ENCODE data around the gene ONECUT1. TPM values are rescaled to one million over a fixed set of nuclear protein-coding genes. Genes with fewer than 3 reads are reported as not detected.

Gene ONECUT1
- total and polyA plus RNA-seq, 10 of the 15 experiments (the other 5 are each of a cell fraction or from before 2014, with no cell fraction given): 0.28 TPM; not detected in 9

GRCh38 chr15:52785672-52786406 lies 4.3 kb downstream of the ONECUT1 start (continued):
- TF ChIP-seq ZNF592 (IDR thresholded peaks at IDR 0.05) (no peak), CHD4 (IDR thresholded peaks at IDR 0.05) (no peak), BMI1 (IDR thresholded peaks at IDR 0.05; ENCODE audit: borderline replicate concordance) (no peak), NFYA (IDR thresholded peaks at IDR 0.05; ENCODE audit: borderline replicate concordance, low read depth, low read length) (no peak), RAD51 (IDR thresholded peaks at IDR 0.05) (no peak), SMARCA5 (IDR thresholded peaks at IDR 0.05) (no peak)

- H3K27me3 ChIP-seq (replicated peaks in 1 of 2; ENCODE audit: control insufficient read depth in 2 of 2, insufficient read depth in 2 of 2, low read length in 1 of 2): peaks cover 26 to 38% of the 10 kb centered on the region in 2 experiments
- 48% methylated on average over 53 of the region's 64 CpGs for WGBS (ENCODE audit: insufficient coverage, insufficient replicate concordance, low lambda C conversion rate, missing lambda C conversion rate)
- in situ Hi-C loops (cut with MboI): loop anchor here (10.0 kb wide), 1 partner anchor 930 kb away; no protein-coding TSS in a partner anchor
- TF ChIP-seq HSF1 (IDR thresholded peaks at IDR 0.05; ENCODE audit: low read depth, low read length): no peak
- TF ChIP-seq ZNF24 (IDR thresholded peaks at IDR 0.05): no peak
- no peak for TF ChIP-seq RFX5 (IDR thresholded peaks at IDR 0.05; ENCODE audit: low read depth, low read length)
- no peak for TF ChIP-seq CEBPB (IDR thresholded peaks at IDR 0.05; ENCODE audit: borderline replicate concordance in 1 of 2, low read depth in 2 of 2, low read length in 2 of 2)
- no peak for TF ChIP-seq ZBTB4 (CRISPR knock-in tag; IDR thresholded peaks at IDR 0.05)
- TF ChIP-seq WRNIP1 (IDR thresholded peaks at IDR 0.05; ENCODE audit: borderline replicate concordance, low read depth, low read length): no peak
These were observed 5.1 kb downstream of the ONECUT1 start for GRCh38 chr15:52784799-52785671.

More at GRCh38 chr15:52784799-52785671, 5.1 kb downstream of the ONECUT1 start:
- no peak overlapping the region for H3K27ac ChIP-seq (ENCODE audit: control insufficient read depth, insufficient read depth)
- no peaks in the 10 kb centered on the region for H4K20me1 ChIP-seq (ENCODE audit: control insufficient read depth, insufficient read depth)
- POLR2A ChIA-PET: no interaction called here
- no peak for FAIRE-seq
- no peak for DNase-seq (ENCODE audit: low read depth, low spot score)
- CTCF ChIA-PET: no interaction called here
- H3K9ac ChIP-seq (ENCODE audit: control insufficient read depth, insufficient read depth, low read length): no peak overlapping the region
- peaks cover 6% of the 10 kb centered on the region for H3K4me1 ChIP-seq (ENCODE audit: control insufficient read depth, insufficient read depth, low read length)
- no peak overlapping the region for H3K4me2 ChIP-seq (ENCODE audit: control insufficient read depth, insufficient read depth)
- SMC1A ChIA-PET (ENCODE audit: uncharacterized antibody, unreplicated experiment): no interaction called here
- H2AFZ ChIP-seq (ENCODE audit: control insufficient read depth, low read depth, low read length): no peak overlapping the region
- intact Hi-C loops (cut with micrococcal nuclease; ENCODE audit: unreplicated experiment): no loop called here
- H3K9me3 ChIP-seq (replicated peaks; ENCODE audit: control insufficient read depth, insufficient read depth, low read length): no peaks in the 10 kb centered on the region
- ATAC-seq: no peak
- H3K4me3 ChIP-seq: no peak overlapping the region
- no peaks in the 10 kb centered on the region for H3K79me2 ChIP-seq (ENCODE audit: control insufficient read depth, insufficient read depth, low read length)
- RAD21 ChIA-PET (ENCODE audit: unreplicated experiment): no interaction called here
- BruUV-seq (replicated peaks): no TSS peak
- H3K36me3 ChIP-seq (ENCODE audit: control insufficient read depth in 2 of 2, insufficient read depth in 2 of 2, low read length in 1 of 2): no peaks in the 10 kb centered on the region
